NCI-H524 treated with DMSO at 0.1 percent for 48 hours (cell line): ENCODE data around the gene GRK5.

Source experiments
- DNase-seq: peaks from one replicate; lab custom pipeline; 2025; lab: John Stamatoyannopoulos, UW

The GRK5 gene

GRCh38 chr10:119483001-119483400 is 275.6 kb downstream of the GRK5 start:
- DNase-seq: no peak

- DNase-seq: no peak
These were observed 276.5 kb downstream of the GRK5 start for GRCh38 chr10:119483839-119484238.

- DNase-seq: no peak
These were observed 281.3 kb downstream of the GRK5 start for GRCh38 chr10:119488675-119489074.

- no peak for DNase-seq
These were observed 282.6 kb downstream of the GRK5 start for GRCh38 chr10:119489991-119490326.

GRCh38 chr10:119491966-119492757 is 284.8 kb downstream of the GRK5 start:
- no peak for DNase-seq

GRCh38 chr10:119493155-119493554 is 285.8 kb downstream of the GRK5 start:
- DNase-seq: no peak

- no peak for DNase-seq
These were observed 287.1 kb downstream of the GRK5 start for GRCh38 chr10:119494236-119495020.

- no peak for DNase-seq
These were observed 287.7 kb downstream of the GRK5 start for GRCh38 chr10:119495021-119495505.

GRCh38 chr10:119495545-119495944 is 288.2 kb downstream of the GRK5 start:
- DNase-seq: no peak

- DNase-seq: no peak
These were observed 288.9 kb downstream of the GRK5 start for GRCh38 chr10:119496273-119496672.

- DNase-seq: no peak
These were observed 289.9 kb downstream of the GRK5 start for GRCh38 chr10:119497243-119497642.

- no peak for DNase-seq
These were observed 291.7 kb downstream of the GRK5 start for GRCh38 chr10:119498889-119499676.

- no peak for DNase-seq
These were observed 292.3 kb downstream of the GRK5 start for GRCh38 chr10:119499677-119500002.

- DNase-seq: peak; percentile 35
These were observed 292.9 kb downstream of the GRK5 start for GRCh38 chr10:119500123-119500795.

GRCh38 chr10:119500821-119501220 is 293.4 kb downstream of the GRK5 start:
- DNase-seq: peak; percentile 19

GRCh38 chr10:119501690-119502089 is 294.3 kb downstream of the GRK5 start:
- no peak for DNase-seq

- DNase-seq: peak; percentile 30
These were observed 294.8 kb downstream of the GRK5 start for GRCh38 chr10:119502209-119502608.

GRCh38 chr10:119502618-119503155 is 295.3 kb downstream of the GRK5 start:
- no peak for DNase-seq

GRCh38 chr10:119503821-119504220 is 296.4 kb downstream of the GRK5 start:
- DNase-seq: peak; percentile 23

- DNase-seq: no peak
These were observed 297.3 kb downstream of the GRK5 start for GRCh38 chr10:119504651-119505050.

GRCh38 chr10:119505131-119505551 is 297.8 kb downstream of the GRK5 start:
- DNase-seq: no peak
